Measurements from ENCODE around the gene ITPR1. TPM values are rescaled to one million over a fixed set of nuclear protein-coding genes. Genes with fewer than 3 reads are reported as not detected.

The ITPR1 gene
- polyA plus RNA-seq, 1 donor from 2014 or later = 2.1 TPM

GRCh38 chr3:4734454-4734853 lies 241.3 kb downstream of the ITPR1 start:
- H2AFZ ChIP-seq (ENCODE audit: low read depth, low read length) = no peak overlapping the region
- H3K9ac ChIP-seq (ENCODE audit: low read length) = no peak overlapping the region
- TF ChIP-seq RAD21 (conservative IDR thresholded peaks at IDR 0.05) (no peak), EZH2 (IDR thresholded peaks at IDR 0.05; ENCODE audit: borderline replicate concordance, insufficient read depth, low read length, poor library complexity, severe bottlenecking) (no peak), TAF1 (IDR thresholded peaks at IDR 0.05; ENCODE audit: low read depth) (no peak), SMC3 (conservative IDR thresholded peaks at IDR 0.05; ENCODE audit: poor library complexity) (no peak), REST (IDR thresholded peaks at IDR 0.05; ENCODE audit: borderline replicate concordance) (no peak), POLR2AphosphoS5 (IDR thresholded peaks at IDR 0.05) (no peak), EP300 (conservative IDR thresholded peaks at IDR 0.05; ENCODE audit: poor library complexity, severe bottlenecking) (no peak), MXI1 (conservative IDR thresholded peaks at IDR 0.05; ENCODE audit: poor library complexity, severe bottlenecking) (no peak), CTCF (IDR thresholded peaks at IDR 0.05; ENCODE audit: poor library complexity, severe bottlenecking) (no peak)
- H3K27ac ChIP-seq (ENCODE audit: low read length) = no peak overlapping the region
- H3K27me3 ChIP-seq (ENCODE audit: insufficient read depth, low read depth, low read length) = no peaks in the 10 kb centered on the region
- no peak overlapping the region for H3K4me2 ChIP-seq (ENCODE audit: low read length)
- no peaks in the 10 kb centered on the region for H3K79me2 ChIP-seq (replicated peaks; ENCODE audit: insufficient read depth, low read length)
- no peaks in the 10 kb centered on the region for H3K9me3 ChIP-seq (ENCODE audit: low read length)
- no peaks in the 10 kb centered on the region for H3K36me3 ChIP-seq (ENCODE audit: insufficient read depth, low read length)
- no peak overlapping the region for H3K4me3 ChIP-seq (ENCODE audit: low read length)
- no peaks in the 10 kb centered on the region for H3K9me2 ChIP-seq (ENCODE audit: insufficient read depth, low read length)
- no peaks in the 10 kb centered on the region for H3F3A ChIP-seq (ENCODE audit: insufficient read depth, low read length, poor library complexity, severe bottlenecking)
- no peaks in the 10 kb centered on the region for H4K20me1 ChIP-seq (ENCODE audit: insufficient read depth)

GRCh38 chr3:4735243-4735642 lies 242.1 kb downstream of the ITPR1 start:
- H3K27me3 ChIP-seq (ENCODE audit: insufficient read depth, low read depth, low read length) = no peaks in the 10 kb centered on the region
- TF ChIP-seq MXI1 (conservative IDR thresholded peaks at IDR 0.05; ENCODE audit: poor library complexity, severe bottlenecking) (no peak), EZH2 (IDR thresholded peaks at IDR 0.05; ENCODE audit: borderline replicate concordance, insufficient read depth, low read length, poor library complexity, severe bottlenecking) (no peak), TAF1 (IDR thresholded peaks at IDR 0.05; ENCODE audit: low read depth) (no peak), RAD21 (conservative IDR thresholded peaks at IDR 0.05) (no peak), CTCF (IDR thresholded peaks at IDR 0.05; ENCODE audit: poor library complexity, severe bottlenecking) (no peak), REST (IDR thresholded peaks at IDR 0.05; ENCODE audit: borderline replicate concordance) (no peak), EP300 (conservative IDR thresholded peaks at IDR 0.05; ENCODE audit: poor library complexity, severe bottlenecking) (no peak), SMC3 (conservative IDR thresholded peaks at IDR 0.05; ENCODE audit: poor library complexity) (no peak), POLR2AphosphoS5 (IDR thresholded peaks at IDR 0.05) (no peak)
- H3K4me2 ChIP-seq (ENCODE audit: low read length) = no peak overlapping the region
- no peak overlapping the region for H3K4me3 ChIP-seq (ENCODE audit: low read length)
- no peaks in the 10 kb centered on the region for H4K20me1 ChIP-seq (ENCODE audit: insufficient read depth)
- no peaks in the 10 kb centered on the region for H3K9me3 ChIP-seq (ENCODE audit: low read length)
- H3K9me2 ChIP-seq (ENCODE audit: insufficient read depth, low read length) = no peaks in the 10 kb centered on the region
- H3K27ac ChIP-seq (ENCODE audit: low read length) = no peak overlapping the region
- no peak overlapping the region for H2AFZ ChIP-seq (ENCODE audit: low read depth, low read length)
- H3F3A ChIP-seq (ENCODE audit: insufficient read depth, low read length, poor library complexity, severe bottlenecking) = no peaks in the 10 kb centered on the region
- no peaks in the 10 kb centered on the region for H3K36me3 ChIP-seq (ENCODE audit: insufficient read depth, low read length)
- no peak overlapping the region for H3K9ac ChIP-seq (ENCODE audit: low read length)
- no peaks in the 10 kb centered on the region for H3K79me2 ChIP-seq (replicated peaks; ENCODE audit: insufficient read depth, low read length)

Measured in neural cell (in vitro differentiated cells).